Neural cell (in vitro differentiated cells): ENCODE results near the gene NOTUM. TPM values are rescaled to one million over a fixed set of nuclear protein-coding genes. Genes with fewer than 3 reads are reported as not detected.

Experiments
- H2AFZ ChIP-seq: fragments of 200-600, 300-800 bp; sonication (generic), shearing (Covaris generic); 2 replicates; pipeline ENCODE4 v1.6.0; 2014; ENCODE audit warnings: low read depth, mild to moderate bottlenecking, antibody characterized with exemption, low read length, moderate library complexity
- H3F3A ChIP-seq: fragments of 200-600 bp; shearing (Covaris generic); 2 replicates; pipeline ENCODE4 v1.6.1; 2016; ENCODE audit warnings: mild to moderate bottlenecking, moderate library complexity, mixed read lengths, antibody characterized with exemption, low read length; ENCODE audit not compliant: insufficient read depth, poor library complexity, severe bottlenecking
- H3K27ac ChIP-seq: fragments of 200-600, 300-800 bp; sonication (generic), shearing (Covaris generic); 2 replicates; pipeline ENCODE4 v1.5.1; 2014; ENCODE audit warnings: mild to moderate bottlenecking, low read length, moderate library complexity
- H3K27me3 ChIP-seq: fragments of 300-800, 200-600 bp; sonication (generic), shearing (Covaris generic); 2 replicates; pipeline ENCODE4 v1.6.0; 2014; ENCODE audit warnings: mild to moderate bottlenecking, low read depth, low read length, moderate library complexity; ENCODE audit not compliant: insufficient read depth
- H3K36me3 ChIP-seq: fragments of 300-800, 200-600 bp; sonication (generic), shearing (Covaris generic); 2 replicates; pipeline ENCODE4 v1.5.1; 2014; ENCODE audit warnings: mild to moderate bottlenecking, antibody characterized with exemption, low read length, moderate library complexity; ENCODE audit not compliant: insufficient read depth
- H3K4me2 ChIP-seq: fragments of 300-800, 200-600 bp; sonication (generic), shearing (Covaris generic); 2 replicates; pipeline ENCODE4 v1.6.0; 2014; ENCODE audit warnings: mild to moderate bottlenecking, low read length
- H3K4me3 ChIP-seq: fragments of 300-800, 200-600 bp; sonication (generic), shearing (Covaris generic); 2 replicates; pipeline ENCODE4 v1.5.1; 2014; ENCODE audit warnings: mild to moderate bottlenecking, low read length, moderate library complexity
- H3K79me2 ChIP-seq: fragments of 200-600 bp; shearing (Covaris generic); replicated peaks from 2 replicates; pipeline ENCODE4 v1.6.0; 2014; ENCODE audit warnings: mild to moderate bottlenecking, low read length, moderate library complexity; ENCODE audit not compliant: insufficient read depth
- H3K9ac ChIP-seq: fragments of 300-800, 200-600 bp; sonication (generic), shearing (Covaris generic); 2 replicates; pipeline ENCODE4 v1.6.1; 2016; ENCODE audit warnings: mild to moderate bottlenecking, low read length, mixed read lengths
- H3K9me2 ChIP-seq: fragments of 200-600 bp; shearing (Covaris generic); 2 replicates; pipeline ENCODE4 v1.6.1; 2016; ENCODE audit warnings: mild to moderate bottlenecking, low read length, mixed read lengths; ENCODE audit not compliant: insufficient read depth
- H3K9me3 ChIP-seq: fragments of 200-600, 300-800 bp; sonication (generic), shearing (Covaris generic); 2 replicates; pipeline ENCODE4 v1.6.1; 2016; ENCODE audit warnings: mild to moderate bottlenecking, mixed run types, low read length, moderate library complexity, mixed read lengths
- H4K20me1 ChIP-seq: fragments of 200-600 bp; shearing (Covaris generic); 2 replicates; pipeline ENCODE4 v1.6.1; 2016; ENCODE audit warnings: mild to moderate bottlenecking, mixed run types; ENCODE audit not compliant: insufficient read depth
- CTCF ChIP-seq: fragments of 450-650 bp; IDR thresholded peaks from 2 replicates; pipeline ENCODE4 v1.5.1; 2014; ENCODE audit warnings: antibody characterized with exemption, mild to moderate bottlenecking, moderate library complexity; ENCODE audit not compliant: poor library complexity, severe bottlenecking
- EP300 ChIP-seq: fragments of 450-650 bp; conservative IDR thresholded peaks from 2 replicates; pipeline ENCODE4 v1.6.1; 2014; ENCODE audit warnings: antibody characterized with exemption, mild to moderate bottlenecking, moderate library complexity; ENCODE audit not compliant: poor library complexity, severe bottlenecking
- EZH2 ChIP-seq: fragments of 200-600, 300-800 bp; shearing (Covaris generic), sonication (generic); IDR thresholded peaks from 2 replicates; pipeline ENCODE4 v1.6.1; 2014; ENCODE audit warnings: antibody characterized with exemption, low read length, borderline replicate concordance, mild to moderate bottlenecking; ENCODE audit not compliant: insufficient read depth, poor library complexity, severe bottlenecking
- MXI1 ChIP-seq: fragments of 450-650 bp; conservative IDR thresholded peaks from 2 replicates; pipeline ENCODE4 v1.6.1; 2014; ENCODE audit warnings: antibody characterized with exemption, mild to moderate bottlenecking; ENCODE audit not compliant: poor library complexity, severe bottlenecking
- POLR2AphosphoS5 ChIP-seq: IDR thresholded peaks from 2 replicates; pipeline ENCODE4 v1.6.1; 2012
- RAD21 ChIP-seq: fragments of 450-650 bp; conservative IDR thresholded peaks from 2 replicates; pipeline ENCODE4 v1.6.1; 2014; ENCODE audit warnings: antibody characterized with exemption, mild to moderate bottlenecking, moderate library complexity
- REST ChIP-seq: IDR thresholded peaks from 2 replicates; pipeline ENCODE4 v1.6.1; 2012; ENCODE audit warnings: borderline replicate concordance
- SMC3 ChIP-seq: fragments of 450-650 bp; conservative IDR thresholded peaks from 2 replicates; pipeline ENCODE4 v1.6.1; 2014; ENCODE audit warnings: antibody characterized with exemption, mild to moderate bottlenecking, moderate library complexity; ENCODE audit not compliant: poor library complexity
- TAF1 ChIP-seq: IDR thresholded peaks from 2 replicates; pipeline ENCODE4 v1.6.1; 2012; ENCODE audit warnings: low read depth
- polyA plus RNA-seq: library from polyadenylated mRNA; depleted of rRNA; stranded (reverse); fragments of >200 nt; gene quantifications from 2 replicates; pipeline ENCODE4 v1.2.3, GENCODE V29; 2014

Gene NOTUM
- polyA plus RNA-seq, 1 donor from 2014 or later: not detected

- peak overlapping the region; percentile 35 for H3K4me3 ChIP-seq
- H3K4me2 ChIP-seq: no peak overlapping the region
- no peaks in the 10 kb centered on the region for H3K9me3 ChIP-seq
- no peaks in the 10 kb centered on the region for H3K27me3 ChIP-seq
- peaks cover 4% of the 10 kb centered on the region for H3K79me2 ChIP-seq
- TF ChIP-seq REST (no peak), CTCF (no peak), MXI1 (no peak), SMC3 (no peak), EP300 (no peak), EZH2 (no peak), TAF1 (no peak), RAD21 (no peak), POLR2AphosphoS5 (no peak)
- no peaks in the 10 kb centered on the region for H3F3A ChIP-seq
- H3K9me2 ChIP-seq: no peaks in the 10 kb centered on the region
- no peak overlapping the region for H3K9ac ChIP-seq
- H3K27ac ChIP-seq: no peak overlapping the region
- H2AFZ ChIP-seq: no peak overlapping the region
- no peaks in the 10 kb centered on the region for H3K36me3 ChIP-seq
- H4K20me1 ChIP-seq: no peaks in the 10 kb centered on the region
These were observed 49.0 kb downstream of the NOTUM start for GRCh38 chr17:81911969-81912368.

- peak within 1 kb of the TSS; percentile 88 for H3K4me3 ChIP-seq
- H3K79me2 ChIP-seq: no peaks in the 10 kb centered on the region
- H2AFZ ChIP-seq: no peak within 1 kb of the TSS
- no peaks in the 10 kb centered on the region for H3F3A ChIP-seq
- H3K9me3 ChIP-seq: no peaks in the 10 kb centered on the region
- no peaks in the 10 kb centered on the region for H3K27me3 ChIP-seq
- peak within 1 kb of the TSS; percentile 69 for H3K9ac ChIP-seq
- H3K36me3 ChIP-seq: no peaks in the 10 kb centered on the region
- no peak within 1 kb of the TSS for H3K27ac ChIP-seq
- H3K4me2 ChIP-seq: peak within 1 kb of the TSS; percentile 91
- no peaks in the 10 kb centered on the region for H4K20me1 ChIP-seq
- TF ChIP-seq SMC3: no peak
- TF ChIP-seq RAD21: peak; percentile 2
- no peaks in the 10 kb centered on the region for H3K9me2 ChIP-seq
These were observed 49.6 kb downstream of the NOTUM start, which contains the start of gene PCYT2 for GRCh38 chr17:81911277-81911961. PCYT2 (minus strand) TSS chr17:81911399; CDS start chr17:81911355, 44 bp downstream.
